Liver (tissue), 9 donors: ENCODE results near the gene C6orf132. TPM values are rescaled to one million over a fixed set of nuclear protein-coding genes. Genes with fewer than 3 reads are reported as not detected.

Source experiments
- DNase-seq: peaks from one replicate; pipeline ENCODE4 v3.0.0-alpha.2; 2017; ENCODE audit warnings: low spot score
- H3K27ac ChIP-seq, 2 donors: one replicate each; pipeline ENCODE4 v1.7.0; 2013; ENCODE audit warnings: inconsistent platforms in 2 of 2, low read length in 2 of 2, control low read depth in 1 of 2, low read depth in 1 of 2, mild to moderate bottlenecking in 1 of 2
- H3K27me3 ChIP-seq, 4 donors: one replicate each; pipeline versions ENCODE4 v1.6.1 to v1.7.0; 2013; ENCODE audit warnings: low read length in 3 of 4, inconsistent platforms in 1 of 4, mild to moderate bottlenecking in 1 of 4, moderate library complexity in 1 of 4; ENCODE audit not compliant: control insufficient read depth in 4 of 4, insufficient read depth in 4 of 4
- H3K36me3 ChIP-seq, 4 donors: one replicate each; pipeline versions ENCODE4 v1.6.1 to v1.7.0; 2013; ENCODE audit warnings: low read length in 3 of 4, mild to moderate bottlenecking in 3 of 4, low read depth in 1 of 4, moderate library complexity in 1 of 4; ENCODE audit not compliant: control insufficient read depth in 4 of 4, insufficient read depth in 3 of 4
- H3K4me1 ChIP-seq, 4 donors: one replicate each; pipeline versions ENCODE4 v1.6.1 to v1.7.0; 2013; ENCODE audit warnings: low read length in 3 of 4, mild to moderate bottlenecking in 3 of 4, moderate library complexity in 1 of 4; ENCODE audit not compliant: control insufficient read depth in 4 of 4, insufficient read depth in 4 of 4
- H3K4me3 ChIP-seq, 3 donors: one replicate each; pipeline versions ENCODE4 v1.6.1 to v1.7.0; 2013; ENCODE audit warnings: low read length in 3 of 3, control low read depth in 1 of 3, low read depth in 1 of 3, mild to moderate bottlenecking in 1 of 3
- H3K9ac ChIP-seq, 2 donors: one replicate each; pipeline ENCODE4 v1.7.0; 2013; ENCODE audit warnings: low read length in 2 of 2, mild to moderate bottlenecking in 2 of 2, moderate library complexity in 2 of 2, control low read depth in 1 of 2, low read depth in 1 of 2
- H3K9me3 ChIP-seq, 4 donors: one replicate each; pipeline versions ENCODE4 v1.6.1 to v1.7.0; 2013; ENCODE audit warnings: low read length in 3 of 4; ENCODE audit not compliant: control insufficient read depth in 4 of 4
- ATF3 ChIP-seq: IDR thresholded peaks from 2 replicates; pipeline ENCODE4 v1.6.1; 2016; ENCODE audit warnings: antibody characterized with exemption
- CTCF ChIP-seq: fragments of 150-350 bp; IDR thresholded peaks from 2 replicates; pipeline ENCODE4 v1.5.1; 2017; ENCODE audit warnings: improper control_type of control experiment, low read depth, low read length; ENCODE audit not compliant: missing input control
- EGR1 ChIP-seq, 2 donors: IDR thresholded peaks; 2 replicates each; pipeline ENCODE4 v1.6.1; 2016 to 2018; ENCODE audit warnings: antibody characterized with exemption in 2 of 2, low read depth in 2 of 2
- FOXA1 ChIP-seq: IDR thresholded peaks from 2 replicates; pipeline ENCODE4 v1.6.1; 2016; ENCODE audit warnings: antibody characterized with exemption
- FOXA2 ChIP-seq: IDR thresholded peaks from 2 replicates; pipeline ENCODE4 v1.6.1; 2016; ENCODE audit warnings: antibody characterized with exemption
- GABPA ChIP-seq, 2 donors: IDR thresholded peaks in 1 of 2; conservative IDR thresholded peaks in 1 of 2; 2 replicates each; pipeline ENCODE4 v1.6.1; 2016; ENCODE audit warnings: antibody characterized with exemption in 2 of 2, mild to moderate bottlenecking in 1 of 2, moderate library complexity in 1 of 2
- HNF4A ChIP-seq, 2 donors: conservative IDR thresholded peaks; 2 replicates each; pipeline ENCODE4 v1.6.1; 2016; ENCODE audit warnings: antibody characterized with exemption in 2 of 2, mild to moderate bottlenecking in 2 of 2
- MAX ChIP-seq: IDR thresholded peaks from 2 replicates; pipeline ENCODE4 v1.6.1; 2016; ENCODE audit warnings: antibody characterized with exemption
- NR2F2 ChIP-seq: IDR thresholded peaks from 2 replicates; pipeline ENCODE4 v1.6.1; 2016; ENCODE audit warnings: antibody characterized with exemption
- RAD21 ChIP-seq, 2 donors: IDR thresholded peaks; 2 replicates each; pipeline ENCODE4 v1.6.1; 2016; ENCODE audit warnings: antibody characterized with exemption in 2 of 2, mild to moderate bottlenecking in 2 of 2
- REST ChIP-seq: IDR thresholded peaks from 2 replicates; pipeline ENCODE4 v1.6.1; 2016; ENCODE audit warnings: antibody characterized with exemption, mild to moderate bottlenecking
- RXRA ChIP-seq, 2 donors: IDR thresholded peaks; 2 replicates each; pipeline ENCODE4 v1.6.1; 2017 to 2018; ENCODE audit warnings: antibody characterized with exemption in 2 of 2, mild to moderate bottlenecking in 1 of 2
- SP1 ChIP-seq: IDR thresholded peaks from 2 replicates; pipeline ENCODE4 v1.6.1; 2018; ENCODE audit warnings: antibody characterized with exemption, mild to moderate bottlenecking
- TAF1 ChIP-seq: conservative IDR thresholded peaks from 2 replicates; pipeline ENCODE4 v1.6.1; 2016; ENCODE audit warnings: antibody characterized with exemption, mild to moderate bottlenecking
- YY1 ChIP-seq: IDR thresholded peaks from 2 replicates; pipeline ENCODE4 v1.6.1; 2016; ENCODE audit warnings: antibody characterized with exemption, mild to moderate bottlenecking
- ZBTB33 ChIP-seq: IDR thresholded peaks from 2 replicates; pipeline ENCODE4 v1.6.1; 2016; ENCODE audit warnings: antibody characterized with exemption
- WGBS: extraction: QIAGEN DNeasy Blood & Tissue Kit; methylation state at CpG from one replicate; pipeline ENCODE4 v1.1.7; 2013; 5-methylcytosine and 5-hydroxymethylcytosine counted together
- polyA plus RNA-seq, 2 donors: library from polyadenylated mRNA; stranded (reverse) in 1 of 2; unstranded in 1 of 2; fragments of 200-250 nt in 1 of 2; fragments of >200 nt in 1 of 2; fragmentation: Nextera tagmentation in 1 of 2; extraction: Ambion mirVana in 1 of 2; gene quantifications; one replicate each; pipeline versions ENCODE4 v1.2.1 to v1.2.3, GENCODE V29; 2013 to 2015
- total RNA-seq, 2 donors: library from RNA; depleted of rRNA; stranded (reverse); fragments of >200 nt; gene quantifications; one replicate each; pipeline ENCODE4 v1.2.3, GENCODE V29; 2014
- donor health status: healthy.
- donor health status: healthy.
- donor health status: healthy.
- donor health status: healthy.
- donor health status: healthy.

The C6orf132 gene
- total and polyA plus RNA-seq, 4 donors: 0.07 to 0.25 (median 0.24) TPM; not detected in 1

GRCh38 chr6:42136508-42137193 lies 5.8 kb downstream of the C6orf132 start:
- Histone ChIP-seq H3K9me3 (no peaks in the 10 kb centered on the region), H3K9ac (no peak overlapping the region), H3K36me3 (no peaks in the 10 kb centered on the region), H3K4me1 (peaks cover 0 to 2% (median 0%) of the 10 kb centered on the region in 4 donors), H3K27ac (no peak overlapping the region), H3K4me3 (no peak overlapping the region), H3K27me3 (no peaks in the 10 kb centered on the region)
- 73% methylated on average over 14 of the region's 14 CpGs for WGBS
- TF ChIP-seq SP1 (no peak), REST (no peak)
- DNase-seq: no peak

- Histone ChIP-seq H3K4me3 (no peak overlapping the region), H3K9me3 (no peaks in the 10 kb centered on the region), H3K36me3 (no peaks in the 10 kb centered on the region), H3K4me1 (peaks cover 0 to 2% (median 0%) of the 10 kb centered on the region in 4 donors), H3K9ac (no peak overlapping the region), H3K27ac (no peak overlapping the region), H3K27me3 (no peaks in the 10 kb centered on the region)
- 92% methylated on average over 2 of the region's 2 CpGs for WGBS
- no peak for TF ChIP-seq RXRA (IDR thresholded peaks at IDR 0.05)
- TF ChIP-seq GABPA (IDR thresholded peaks at IDR 0.05 in 1 of 2, conservative IDR thresholded peaks at IDR 0.05 in 1 of 2): no peak
- TF ChIP-seq HNF4A (conservative IDR thresholded peaks at IDR 0.05): no peak
- TF ChIP-seq RAD21 (IDR thresholded peaks at IDR 0.05): no peak
- no peak for TF ChIP-seq EGR1 (IDR thresholded peaks at IDR 0.05; ENCODE audit: low read depth in 2 of 2)
- TF ChIP-seq TAF1: no peak
- no peak for TF ChIP-seq ATF3
- no peak for TF ChIP-seq FOXA2
- TF ChIP-seq YY1: no peak
- TF ChIP-seq ZBTB33: no peak
- TF ChIP-seq FOXA1: no peak
- TF ChIP-seq SP1: no peak
- TF ChIP-seq CTCF: no peak
- no peak for TF ChIP-seq NR2F2
- no peak for TF ChIP-seq MAX
- TF ChIP-seq REST: no peak
- no peak for DNase-seq
Observed at GRCh38 chr6:42135722-42136121, 6.7 kb downstream of the C6orf132 start.
